Uterus (tissue), 2 donors: ENCODE data around the gene PLPP4.

Experiments
- POLR2A ChIP-seq, 2 donors: fragments of 450-650 bp; IDR thresholded peaks; one replicate each; pipeline ENCODE4 v1.6.1; 2016; ENCODE audit warnings: antibody characterized with exemption in 2 of 2, mild to moderate bottlenecking in 1 of 2, moderate library complexity in 1 of 2
- TF ChIP-seq, protein P1 (sequence below), 4 experiments: fragments of 200-600 bp in 2 of 4; fragments of 450-650 bp in 2 of 4; sonication (generic) in 2 of 4; IDR thresholded peaks; one replicate each; pipeline ENCODE4 v1.5.1; 2016 to 2019; ENCODE audit warnings: antibody characterized with exemption in 4 of 4, mild to moderate bottlenecking in 2 of 4, moderate library complexity in 1 of 4

GRCh38 chr10:120600871-120601649 is 144.0 kb downstream of the PLPP4 start:
- TF ChIP-seq, protein P1, sequence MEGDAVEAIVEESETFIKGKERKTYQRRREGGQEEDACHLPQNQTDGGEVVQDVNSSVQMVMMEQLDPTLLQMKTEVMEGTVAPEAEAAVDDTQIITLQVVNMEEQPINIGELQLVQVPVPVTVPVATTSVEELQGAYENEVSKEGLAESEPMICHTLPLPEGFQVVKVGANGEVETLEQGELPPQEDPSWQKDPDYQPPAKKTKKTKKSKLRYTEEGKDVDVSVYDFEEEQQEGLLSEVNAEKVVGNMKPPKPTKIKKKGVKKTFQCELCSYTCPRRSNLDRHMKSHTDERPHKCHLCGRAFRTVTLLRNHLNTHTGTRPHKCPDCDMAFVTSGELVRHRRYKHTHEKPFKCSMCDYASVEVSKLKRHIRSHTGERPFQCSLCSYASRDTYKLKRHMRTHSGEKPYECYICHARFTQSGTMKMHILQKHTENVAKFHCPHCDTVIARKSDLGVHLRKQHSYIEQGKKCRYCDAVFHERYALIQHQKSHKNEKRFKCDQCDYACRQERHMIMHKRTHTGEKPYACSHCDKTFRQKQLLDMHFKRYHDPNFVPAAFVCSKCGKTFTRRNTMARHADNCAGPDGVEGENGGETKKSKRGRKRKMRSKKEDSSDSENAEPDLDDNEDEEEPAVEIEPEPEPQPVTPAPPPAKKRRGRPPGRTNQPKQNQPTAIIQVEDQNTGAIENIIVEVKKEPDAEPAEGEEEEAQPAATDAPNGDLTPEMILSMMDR (IDR thresholded peaks at IDR 0.05): no peak
- TF ChIP-seq POLR2A (IDR thresholded peaks at IDR 0.05): no peak
